Peyer's patch (tissue), 4 donors: ENCODE results near the gene OR51B6.

Experiments used
- CTCF ChIP-seq, 6 experiments: fragments of 450-650 bp in 4 of 6; fragments of 200-600 bp in 2 of 6; sonication (generic) in 1 of 6; IDR thresholded peaks; one replicate each; pipeline ENCODE4 v1.5.1; 2017 to 2019; ENCODE audit warnings: antibody characterized with exemption in 6 of 6, mild to moderate bottlenecking in 3 of 6, moderate library complexity in 1 of 6
- POLR2A ChIP-seq, 2 donors: fragments of 450-650 bp; IDR thresholded peaks; one replicate each; pipeline ENCODE4 v1.5.1; 2017; ENCODE audit warnings: antibody characterized with exemption in 2 of 2, mild to moderate bottlenecking in 2 of 2, moderate library complexity in 2 of 2

- TF ChIP-seq CTCF (IDR thresholded peaks at IDR 0.05), result no peak
- TF ChIP-seq POLR2A (IDR thresholded peaks at IDR 0.05), result no peak
These were observed 34.0 kb upstream of the OR51B6 start for GRCh38 chr11:5317292-5317691.
